ENCODE results near the gene DNAH2. TPM values are rescaled to one million over a fixed set of nuclear protein-coding genes. Genes with fewer than 3 reads are reported as not detected.

The DNAH2 gene
- polyA plus RNA-seq, 1 of the 3 experiments (the other 2 are of a cell fraction), result 0.13 TPM

- Histone ChIP-seq H3K27ac (ENCODE audit: low read depth in 2 of 2, low read length in 1 of 2) (no peak overlapping the region), H2AFZ (ENCODE audit: low read depth) (no peak overlapping the region), H3F3A (replicated peaks; ENCODE audit: insufficient read depth) (peaks cover 3% of the 10 kb centered on the region), H3K4me3 (ENCODE audit: low read depth in 2 of 2, low read length in 1 of 2) (no peak overlapping the region), H3K4me1 (ENCODE audit: control insufficient read depth in 1 of 2, insufficient read depth in 2 of 2, low read depth in 1 of 2, low read length in 1 of 2) (peaks cover 0 to 3% of the 10 kb centered on the region in 2 experiments; a peak in 2 of 4 replicates), H3K9me3 (no peaks in the 10 kb centered on the region), H3K36me3 (replicated peaks in 1 of 2; ENCODE audit: control insufficient read depth in 1 of 2, insufficient read depth in 2 of 2, low read length in 1 of 2) (peaks cover 13 to 23% of the 10 kb centered on the region in 2 experiments), H3K79me2 (ENCODE audit: insufficient read depth) (no peaks in the 10 kb centered on the region; the same call in 1 of the 2 replicates), H3K27me3 (ENCODE audit: insufficient read depth) (no peaks in the 10 kb centered on the region), H3K4me2 (no peak overlapping the region), H3K9ac (no peak overlapping the region), H3K9me2 (no peaks in the 10 kb centered on the region), H4K20me1 (ENCODE audit: insufficient read depth) (no peaks in the 10 kb centered on the region)
- TF ChIP-seq RAD21 (IDR thresholded peaks at IDR 0.05; ENCODE audit: low read length), result no peak
- no peak for TF ChIP-seq CTCF (IDR thresholded peaks at IDR 0.05)
- TF ChIP-seq JUND (IDR thresholded peaks at IDR 0.05), result no peak
- no peak for DNase-seq
- ChIA-PET CTCF (interaction anchor here (1.0 to 9.9 kb wide), 14 partner anchors 9 to 208 kb away, joined by 3 to 143 read pairs (median 6); no protein-coding TSS in a partner anchor), POLR2A (no interaction called here)
- WGBS (ENCODE audit: low lambda C conversion rate), result 91% methylated on average over 5 of the region's 5 CpGs
Observed at GRCh38 chr17:7864995-7865650, 147.6 kb downstream of the DNAH2 start.

- Histone ChIP-seq H3K27ac (ENCODE audit: low read depth in 2 of 2, low read length in 1 of 2) (no peak overlapping the region), H3K79me2 (ENCODE audit: insufficient read depth) (no peaks in the 10 kb centered on the region; the same call in 1 of the 2 replicates), H3K4me2 (no peak overlapping the region), H3F3A (replicated peaks; ENCODE audit: insufficient read depth) (peaks cover 6% of the 10 kb centered on the region), H3K9me2 (no peaks in the 10 kb centered on the region), H2AFZ (ENCODE audit: low read depth) (no peak overlapping the region), H3K36me3 (replicated peaks in 1 of 2; ENCODE audit: control insufficient read depth in 1 of 2, insufficient read depth in 2 of 2, low read length in 1 of 2) (peaks cover 11 to 20% of the 10 kb centered on the region in 2 experiments), H3K4me1 (ENCODE audit: control insufficient read depth in 1 of 2, insufficient read depth in 2 of 2, low read depth in 1 of 2, low read length in 1 of 2) (peaks cover 0 to 3% of the 10 kb centered on the region in 2 experiments; a peak in 2 of 4 replicates), H3K27me3 (ENCODE audit: insufficient read depth) (no peaks in the 10 kb centered on the region), H3K9me3 (no peaks in the 10 kb centered on the region), H4K20me1 (ENCODE audit: insufficient read depth) (no peaks in the 10 kb centered on the region), H3K4me3 (ENCODE audit: low read depth in 2 of 2, low read length in 1 of 2) (no peak overlapping the region), H3K9ac (no peak overlapping the region)
- POLR2A ChIA-PET, result interaction anchor here (0.6 kb wide), 1 partner anchor 142 kb away, joined by 4 read pairs; no protein-coding TSS in a partner anchor
- WGBS (ENCODE audit: low lambda C conversion rate), result 91% methylated on average over 5 of the region's 5 CpGs
- CTCF ChIA-PET, result interaction anchor here (1.3 to 9.9 kb wide), 4 partner anchors 22 to 122 kb away, joined by 3 to 143 read pairs (median 12); partner anchors contain the start of gene CHD3
- DNase-seq, result no peak
- TF ChIP-seq CTCF (IDR thresholded peaks at IDR 0.05) (no peak), ZBTB33 (IDR thresholded peaks at IDR 0.05; ENCODE audit: borderline replicate concordance, low read depth) (no peak), RCOR1 (IDR thresholded peaks at IDR 0.05; ENCODE audit: low read length) (no peak), USF1 (IDR thresholded peaks at IDR 0.05; ENCODE audit: borderline replicate concordance, low read depth) (no peak), SIN3A (IDR thresholded peaks at IDR 0.05; ENCODE audit: borderline replicate concordance, low read depth, low read length) (no peak), FOSL2 (IDR thresholded peaks at IDR 0.05; ENCODE audit: borderline replicate concordance, low read depth) (no peak), SMC3 (IDR thresholded peaks at IDR 0.05; ENCODE audit: low read depth, low read length) (no peak), TCF12 (IDR thresholded peaks at IDR 0.05) (no peak), MAX (IDR thresholded peaks at IDR 0.05; ENCODE audit: low read depth) (no peak), EP300 (IDR thresholded peaks at IDR 0.05; ENCODE audit: borderline replicate concordance in 1 of 2, low read depth in 1 of 2, low read length in 1 of 2) (no peak), EZH2phosphoT487 (IDR thresholded peaks at IDR 0.05; ENCODE audit: borderline replicate concordance, low read depth) (no peak), REST (IDR thresholded peaks at IDR 0.05; ENCODE audit: low read depth, low read length) (no peak)
Observed at GRCh38 chr17:7867881-7868329, 150.4 kb downstream of the DNAH2 start.

All from SK-N-SH (cell line).